Head of caudate nucleus (tissue), 42 donors: ENCODE results near the gene FILIP1L.

Source experiments
- DNase-seq, 42 donors: peaks; one replicate each; pipeline versions ENCODE4 v3.0.0 to v3.0.0-alpha.2; 2020 to 2021; ENCODE audit warnings: mixed read lengths in 7 of 42
- intact Hi-C: fragments of 100-400 bp; cut with DNase I; formaldehyde crosslinking; loops from one replicate; pipeline ENCODE4 v1.15.0; 2022

FILIP1L gene

DNA sequence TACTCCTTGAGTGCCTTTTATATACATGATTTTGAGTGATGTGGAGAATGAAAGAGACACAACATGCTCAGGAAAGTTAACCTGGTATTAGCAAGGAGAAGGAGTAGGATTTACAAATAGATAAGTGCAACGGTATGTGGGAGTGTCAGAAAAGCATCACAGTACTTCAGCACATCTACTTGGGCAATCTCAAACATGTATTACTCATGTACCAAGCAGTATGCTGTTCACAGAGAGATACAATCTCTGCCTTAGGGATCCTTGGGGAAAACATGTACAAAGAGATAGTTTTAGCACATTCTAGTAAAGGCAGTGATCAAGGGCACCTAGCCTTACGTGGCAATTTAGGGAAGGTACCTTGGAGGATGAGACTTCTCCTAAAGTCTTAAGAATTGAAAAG, 146.5 kb downstream of the FILIP1L start:
- intact Hi-C loops = no loop called here
- no peak for DNase-seq

DNA sequence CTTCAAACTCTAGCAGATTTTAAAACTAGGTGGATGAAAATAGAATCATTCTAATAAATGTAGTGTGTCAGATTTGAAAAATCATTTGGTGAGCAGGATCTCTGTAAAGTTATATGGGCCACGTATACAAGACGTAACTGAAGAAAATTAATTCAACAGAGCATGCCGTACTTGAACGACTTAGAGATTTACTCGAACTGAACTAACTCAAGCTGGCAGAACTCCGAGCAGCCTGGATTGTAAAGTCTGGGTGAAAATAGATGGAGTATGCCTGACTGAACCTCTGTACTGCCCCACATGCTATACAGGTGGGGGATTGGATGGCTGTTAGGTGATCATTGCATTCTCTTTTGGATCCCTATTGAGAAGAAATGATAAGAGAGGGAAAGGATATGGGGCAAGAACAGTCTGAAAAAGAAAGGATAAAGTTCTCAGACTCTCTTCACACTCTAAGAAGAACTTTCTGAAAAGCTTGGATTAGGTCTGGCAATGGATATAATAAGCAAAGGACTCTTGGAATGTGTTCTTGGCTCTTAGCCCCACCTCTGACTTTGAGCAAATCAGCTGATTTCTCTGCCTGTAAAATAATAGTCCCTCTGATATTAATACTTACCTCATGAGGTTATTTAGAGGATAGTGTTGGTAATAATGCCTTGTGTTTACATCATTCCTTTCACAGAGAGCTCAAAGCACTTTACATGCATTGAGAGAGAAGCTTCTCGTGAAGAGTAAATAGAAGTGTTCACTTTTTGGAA, 147.5 kb downstream of the FILIP1L start:
- DNase-seq = no peak

DNA sequence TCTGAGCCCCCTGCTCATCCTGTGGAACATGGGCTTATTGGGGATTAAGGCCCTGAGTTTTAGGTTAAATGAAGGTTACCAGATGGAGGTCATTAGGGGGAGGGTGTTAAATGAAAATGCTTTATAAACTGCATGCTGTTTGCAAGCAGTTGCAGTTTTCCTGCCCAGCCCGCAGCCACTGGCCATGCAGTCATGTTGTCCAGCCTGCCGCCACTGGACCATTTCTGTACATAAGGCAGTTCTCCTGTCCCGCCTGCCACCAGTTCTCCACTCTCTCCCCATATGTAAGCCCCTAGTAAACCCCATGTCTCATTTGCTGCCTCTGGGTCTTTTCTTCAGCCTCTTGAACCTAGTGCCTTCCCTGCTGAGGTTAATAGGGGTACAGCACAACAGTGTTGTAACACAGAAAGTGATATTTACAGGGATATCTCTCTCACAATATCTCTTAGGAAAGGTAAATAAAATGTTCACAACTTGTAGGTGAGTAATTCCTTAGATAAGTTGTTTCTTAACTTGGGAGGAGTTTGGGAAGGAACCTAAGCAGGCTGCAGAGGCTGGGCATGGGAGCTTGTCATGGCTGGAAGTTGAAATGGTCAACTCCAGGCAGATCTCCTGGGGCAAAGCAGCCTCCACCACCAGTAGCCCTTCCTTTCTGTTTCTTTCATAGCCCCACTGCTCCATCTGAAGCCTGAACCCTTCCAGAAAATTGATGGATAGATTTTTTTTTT, 148.5 kb downstream of the FILIP1L start:
- DNase-seq = no peak
- intact Hi-C loops = no loop called here

More for the DNA sequence above, 147.5 kb downstream of the FILIP1L start:
- intact Hi-C loops = no loop called here

DNA sequence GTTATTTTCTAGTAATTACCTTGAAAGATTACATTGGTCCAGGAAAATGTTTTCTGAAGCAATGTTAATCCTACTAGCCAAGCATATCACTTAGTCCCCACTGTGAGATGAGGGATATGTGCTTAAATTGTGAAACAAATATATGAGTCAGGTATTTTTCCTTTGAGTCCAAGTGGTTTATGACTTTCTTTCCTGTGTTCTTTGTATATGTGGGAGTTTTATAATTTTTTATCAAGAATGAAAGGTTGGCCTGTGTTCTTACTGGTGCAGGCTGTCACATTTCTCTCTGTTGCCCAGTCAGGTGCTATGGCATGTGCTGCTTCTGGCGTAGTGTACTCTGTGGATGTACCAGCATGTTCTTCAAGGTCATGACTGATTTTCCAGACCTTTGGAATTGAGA, 149.2 kb downstream of the FILIP1L start:
- intact Hi-C loops = no loop called here
- DNase-seq = no peak

DNA sequence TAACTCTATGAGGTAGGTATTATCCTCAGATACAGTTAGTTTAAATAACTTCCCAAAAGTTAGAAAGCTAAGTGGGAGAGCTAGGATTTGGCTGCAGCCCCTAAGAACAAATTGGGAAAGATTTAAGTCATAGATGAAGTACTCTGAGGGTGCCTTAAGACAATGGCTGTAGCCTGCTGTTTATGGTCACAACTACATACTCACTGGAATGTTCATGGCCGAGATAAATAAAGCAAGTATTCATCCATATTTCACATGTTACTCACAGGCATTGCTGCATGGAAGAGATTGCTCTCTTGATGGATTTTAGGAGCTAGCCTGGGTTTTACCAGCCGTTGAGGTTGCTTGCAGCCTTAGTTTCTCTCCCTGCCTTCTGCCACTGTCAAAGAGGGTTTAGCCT, 151.6 kb downstream of the FILIP1L start:
- intact Hi-C loops = no loop called here
- DNase-seq = no peak

DNA sequence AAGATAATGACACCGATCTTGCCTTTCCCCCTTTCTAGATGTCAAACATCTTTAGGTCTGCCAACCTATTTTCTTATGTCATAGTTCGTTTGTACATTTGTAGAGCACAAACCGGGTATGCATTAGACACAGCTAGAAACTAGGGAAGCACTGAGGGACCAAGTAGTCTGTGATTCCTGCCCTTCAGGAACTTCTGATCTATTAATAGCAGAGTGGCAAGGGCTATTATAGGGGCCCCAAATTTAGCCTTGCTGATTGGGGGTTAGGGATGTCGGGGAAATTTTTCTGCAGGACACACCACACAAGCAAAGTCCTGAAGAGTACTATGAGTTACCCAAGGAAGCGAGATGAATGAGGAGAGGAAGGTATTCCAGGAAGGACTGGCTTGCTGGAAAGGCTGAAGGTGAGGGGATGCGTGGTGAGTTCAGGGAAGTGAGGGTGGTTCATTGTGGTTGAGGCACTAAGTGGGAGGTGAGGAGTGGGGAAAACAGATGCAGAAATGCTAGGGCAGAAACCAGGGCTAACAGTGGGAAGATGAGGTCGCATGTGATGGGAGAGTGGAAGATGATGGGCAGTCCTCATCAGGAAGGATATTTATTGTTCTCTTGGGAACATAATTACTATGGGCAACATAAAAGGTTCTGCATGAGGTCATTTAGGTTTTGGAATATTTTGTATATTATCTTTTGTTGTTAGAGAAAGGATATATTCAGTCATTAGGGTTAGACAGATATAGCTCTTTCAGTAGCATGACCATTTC, 152.4 kb downstream of the FILIP1L start:
- intact Hi-C loops = no loop called here
- no peak for DNase-seq

DNA sequence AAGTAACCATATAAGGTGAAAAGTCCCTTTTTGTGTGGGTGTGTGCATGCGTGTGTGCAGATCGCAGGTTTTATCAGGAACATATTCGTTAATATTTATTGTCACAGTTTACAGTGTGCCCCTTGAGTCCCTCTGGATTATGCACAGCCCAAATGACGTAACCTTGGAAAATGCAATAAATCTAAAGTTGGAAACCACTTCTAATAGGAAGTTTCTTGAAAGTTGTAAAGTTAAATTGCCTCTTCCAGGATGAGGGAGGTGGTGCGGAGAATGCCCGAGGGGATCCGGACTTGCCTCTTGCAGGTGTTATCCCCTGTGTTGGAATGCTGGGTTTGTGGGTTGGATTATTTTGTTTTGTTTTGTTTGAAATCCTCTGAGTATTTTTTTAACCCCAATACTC, 153.4 kb downstream of the FILIP1L start:
- intact Hi-C loops = no loop called here
- no peak for DNase-seq

DNA sequence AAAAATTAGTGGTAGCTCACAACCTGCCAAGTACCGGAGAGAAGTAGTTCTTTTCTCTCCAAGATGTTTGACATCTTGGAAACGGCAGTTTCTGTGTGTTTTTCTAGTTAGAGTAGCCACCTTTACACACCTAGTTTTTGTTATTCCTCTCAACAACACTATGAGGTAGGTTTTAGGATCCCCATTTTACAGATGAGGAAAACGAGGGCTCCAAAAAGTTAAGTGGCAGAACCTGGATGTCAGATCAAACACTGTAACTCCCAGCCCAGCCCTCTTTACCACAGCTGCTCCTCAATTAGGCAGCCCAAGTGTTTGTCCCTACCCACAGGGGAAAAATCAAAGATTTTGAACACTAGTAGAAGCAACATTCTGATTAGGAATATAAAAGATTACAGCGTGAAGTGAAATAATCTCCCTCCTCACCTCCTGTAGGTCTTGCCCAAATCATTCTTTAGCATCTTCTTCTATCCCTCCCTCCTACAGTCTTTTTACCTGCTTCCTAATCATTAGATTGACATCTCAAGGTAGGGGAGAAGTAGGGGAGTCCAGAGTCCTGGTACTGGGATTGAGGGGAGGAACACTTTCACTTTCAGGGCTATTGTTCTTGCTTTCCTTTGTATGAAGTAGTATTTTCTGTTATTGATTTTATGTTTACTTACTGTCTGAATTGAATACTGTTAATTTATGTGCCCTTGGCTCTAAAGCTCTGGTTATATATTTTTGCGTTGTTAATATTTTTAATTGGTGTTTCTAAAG, 154.0 kb downstream of the FILIP1L start:
- intact Hi-C loops = no loop called here

DNA sequence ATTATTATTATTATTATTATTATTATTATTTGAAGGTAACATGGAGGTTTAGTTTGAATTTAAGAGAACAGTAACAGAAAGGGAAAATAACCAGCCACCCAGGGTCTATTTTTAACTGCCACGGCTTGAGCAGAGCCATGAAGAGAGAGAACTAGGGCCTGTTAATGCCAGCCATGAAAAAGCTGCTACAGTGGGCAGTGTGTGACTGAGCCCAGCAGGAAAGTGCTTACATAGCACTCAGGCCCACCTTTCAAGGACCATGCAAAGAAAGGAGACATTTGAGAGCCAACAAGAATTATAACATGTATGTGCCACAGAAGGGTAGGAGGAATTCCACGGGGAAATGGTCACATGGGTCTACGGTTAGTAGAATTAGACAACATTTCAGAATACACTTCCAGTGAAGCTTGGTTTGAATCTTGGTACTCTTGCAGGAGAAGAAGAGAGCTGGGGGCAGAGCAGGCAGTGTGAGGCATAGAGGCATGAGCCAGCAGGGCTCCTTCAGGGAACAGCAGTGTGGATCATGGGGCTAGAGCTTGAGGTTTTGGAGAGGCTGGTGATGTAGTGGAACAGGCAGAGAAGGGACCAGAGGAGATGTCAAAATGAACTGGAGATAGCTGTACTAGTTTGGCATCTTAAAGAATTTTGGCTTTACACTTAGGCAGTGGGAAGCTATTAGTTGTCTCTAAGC, 155.9 kb downstream of the FILIP1L start:
- DNase-seq = no peak
- intact Hi-C loops = no loop called here

More for the DNA sequence above, 154.0 kb downstream of the FILIP1L start:
- no peak for DNase-seq

DNA sequence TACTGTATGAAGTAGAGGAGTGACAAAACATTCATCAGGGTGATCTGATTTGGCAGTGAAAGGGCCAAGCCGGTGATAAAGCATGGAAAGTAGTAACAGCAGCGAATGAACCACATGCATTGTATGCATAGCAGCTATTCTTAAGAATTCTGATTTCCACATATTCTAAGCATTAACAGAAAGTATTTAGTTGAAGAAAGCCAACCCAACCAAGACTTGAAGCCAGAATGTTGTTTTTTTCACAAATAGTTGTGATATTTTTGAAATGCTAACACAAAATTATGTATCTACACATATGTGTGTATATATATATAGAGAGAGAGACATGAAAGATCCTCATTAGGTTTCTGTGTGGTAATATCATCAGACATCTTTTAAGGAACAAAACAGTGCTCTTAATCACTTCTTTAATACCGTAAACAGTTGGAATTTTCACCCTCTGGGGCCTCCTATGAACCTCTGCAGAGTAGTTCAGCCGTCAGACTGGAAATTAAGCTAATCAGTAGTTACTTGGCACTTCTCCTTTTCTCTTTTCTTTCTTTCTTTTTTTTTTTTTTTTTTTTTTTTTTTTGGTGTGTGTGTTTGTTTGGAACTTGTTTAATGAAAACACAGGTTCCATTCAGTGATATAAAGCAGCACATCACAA, 157.0 kb downstream of the FILIP1L start:
- intact Hi-C loops = no loop called here
- no peak for DNase-seq

DNA sequence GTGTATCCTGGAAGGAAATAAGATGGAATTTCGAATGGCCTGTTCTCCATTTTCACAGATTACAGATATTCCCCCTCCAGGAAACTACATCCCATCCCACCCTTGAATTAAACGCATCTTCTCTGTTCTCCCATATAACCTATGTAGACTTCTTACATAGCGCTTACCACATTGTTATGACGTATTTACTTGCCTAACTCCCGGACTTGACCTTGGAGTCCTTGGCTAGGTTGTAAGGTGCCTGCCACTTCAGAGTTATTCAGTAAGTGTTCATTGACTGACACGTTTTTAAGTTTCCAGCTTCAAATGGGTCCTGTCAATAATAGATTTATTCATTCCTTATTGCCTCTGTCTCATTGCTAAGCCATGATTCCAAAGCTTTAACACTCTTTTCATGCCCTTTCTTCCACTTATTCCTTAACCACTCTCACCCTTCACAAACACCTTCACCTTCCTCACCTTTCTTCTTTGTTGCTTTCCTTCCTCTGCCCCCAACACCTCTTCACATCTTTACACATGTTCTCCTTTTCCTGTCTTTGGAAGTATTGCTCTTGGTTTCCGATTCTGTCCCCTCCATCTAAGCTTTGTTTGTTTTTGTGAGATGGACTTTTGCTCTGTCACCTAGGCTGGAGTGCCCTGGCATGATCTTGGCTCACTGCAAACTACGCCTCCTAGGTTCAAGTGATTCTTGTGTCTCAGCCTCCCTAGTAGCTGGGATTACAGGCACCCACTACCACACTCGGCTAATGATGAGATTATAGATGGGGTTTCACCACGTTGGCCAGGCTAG, 158.3 kb downstream of the FILIP1L start:
- intact Hi-C loops = no loop called here
- no peak for DNase-seq

DNA sequence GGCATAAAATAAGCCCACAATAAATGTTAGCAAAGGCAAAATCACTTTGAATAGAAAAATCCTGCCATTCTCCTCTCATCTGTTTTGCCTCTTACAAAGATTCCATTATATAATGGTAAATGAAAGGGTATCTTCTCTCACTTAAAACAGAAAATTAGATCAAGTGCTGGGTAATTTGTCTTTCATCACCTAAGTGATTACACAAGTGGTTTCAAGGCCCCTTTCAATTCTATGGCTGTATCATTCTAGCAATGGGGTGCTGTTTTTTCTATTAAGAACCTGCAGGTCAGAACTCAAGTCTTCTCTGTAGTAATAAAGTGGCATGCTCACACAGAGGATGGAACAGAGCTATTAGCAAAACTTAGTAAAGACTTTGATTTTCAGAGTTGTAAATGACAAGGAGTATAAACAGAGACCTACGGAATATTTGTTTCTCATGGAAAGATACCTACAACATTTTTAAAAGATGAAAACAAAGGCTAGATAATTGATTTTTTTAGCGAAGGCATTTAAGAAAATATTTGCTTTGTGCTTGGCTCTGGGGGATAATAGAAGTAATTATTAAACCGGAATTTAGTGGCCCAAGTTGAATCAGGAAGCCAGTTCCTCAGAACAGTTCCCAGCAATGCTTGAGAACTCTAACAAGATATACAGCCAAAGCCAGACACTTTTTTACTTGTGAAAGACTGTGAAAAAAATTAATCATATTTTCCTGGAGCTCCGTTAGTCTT, 159.2 kb downstream of the FILIP1L start:
- intact Hi-C loops = no loop called here
- no peak for DNase-seq

DNA sequence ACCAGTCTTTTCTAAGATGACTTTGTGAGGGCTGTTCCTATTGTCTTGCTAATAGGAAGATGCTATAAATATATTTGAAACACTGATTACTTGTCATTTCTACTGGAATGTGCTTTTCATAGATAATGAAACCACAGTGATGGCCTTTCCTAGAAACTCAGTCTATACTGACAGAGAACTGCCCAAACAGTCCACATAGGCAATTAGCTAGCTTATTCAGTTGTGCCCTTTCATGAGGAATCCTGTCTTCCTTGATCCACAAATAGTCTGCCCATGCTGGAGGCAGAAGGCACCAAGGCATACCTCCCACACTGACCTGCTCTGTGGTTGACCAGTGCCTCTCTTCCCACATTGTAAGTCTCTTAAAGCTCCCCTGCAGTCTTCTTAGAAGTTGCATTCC, 160.7 kb downstream of the FILIP1L start:
- intact Hi-C loops = no loop called here
- no peak for DNase-seq

DNA sequence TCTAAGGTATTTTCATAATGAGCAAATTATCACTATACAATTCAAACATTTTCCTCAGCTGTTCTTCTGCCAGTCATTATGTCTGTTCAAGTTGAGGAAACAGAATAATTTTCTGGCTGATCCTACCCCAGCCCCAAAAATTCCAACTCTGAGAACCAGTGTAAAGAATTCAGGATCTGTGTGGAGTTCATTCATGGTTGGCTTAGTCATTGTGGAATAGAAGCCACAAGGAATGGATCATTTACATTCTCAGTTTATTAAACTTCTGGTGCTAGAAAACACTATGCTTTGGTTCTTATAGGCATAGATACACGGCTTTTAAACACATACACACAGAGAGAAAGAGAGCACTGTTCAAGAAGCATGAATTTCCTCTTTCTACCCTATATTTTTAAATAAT, 162.0 kb downstream of the FILIP1L start:
- no peak for DNase-seq
- intact Hi-C loops = no loop called here

DNA sequence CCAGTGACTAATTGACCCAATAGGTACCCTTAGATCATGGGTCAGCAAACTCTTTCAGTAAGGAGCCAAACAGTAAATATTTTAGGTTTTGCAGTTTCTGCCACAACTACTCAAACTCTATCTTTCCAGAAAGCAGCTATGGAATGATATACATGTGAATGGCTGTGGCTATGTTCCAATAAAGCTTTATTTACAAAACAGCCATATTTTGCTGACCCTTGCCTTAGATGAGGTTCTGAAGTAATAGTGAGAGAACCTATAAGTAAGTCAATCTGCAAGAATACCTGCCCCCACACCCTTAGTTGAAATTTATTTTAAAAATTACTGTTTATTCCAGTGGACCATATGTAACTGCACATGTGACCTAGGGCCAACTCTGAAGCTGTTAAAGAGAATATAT, 162.6 kb downstream of the FILIP1L start:
- intact Hi-C loops = no loop called here
- no peak for DNase-seq

DNA sequence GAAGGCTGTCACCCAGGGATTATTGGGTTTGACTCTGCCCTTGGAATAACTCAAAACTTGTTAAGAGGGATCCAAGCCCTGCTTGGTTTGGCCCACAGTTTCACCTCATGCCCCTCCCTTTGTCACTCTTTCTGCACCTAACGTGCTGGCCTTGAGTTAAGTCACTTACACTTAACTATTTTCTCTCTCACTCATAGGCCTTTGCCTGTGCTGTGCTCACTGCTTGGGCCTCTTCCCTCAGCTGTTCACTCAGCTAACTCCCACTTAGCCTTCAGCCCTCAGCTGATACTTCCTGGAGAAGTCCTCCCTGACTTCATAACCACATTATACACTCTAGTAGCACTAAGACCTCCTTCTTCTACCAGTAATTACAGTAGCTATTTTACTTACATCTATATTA, 163.4 kb downstream of the FILIP1L start:
- DNase-seq = no peak
- intact Hi-C loops = no loop called here
